GM12892 (cell line): ENCODE results near the gene TLX2.

Experiments
- DNase-seq: peaks from one replicate; pipeline ENCODE4 v3.0.0; 2011; ENCODE audit not compliant: insufficient read length
- FAIRE-seq: peaks from 2 replicates; lab custom pipeline; 2011; peaks lifted over from hg19 to GRCh38; lab: Jason Lieb, UNC
- POLR2A ChIP-seq: IDR thresholded peaks from 2 replicates; pipeline ENCODE4 v1.6.1; 2011; ENCODE audit warnings: low read depth, low read length, control low read depth
- POLR2AphosphoS5 ChIP-seq: IDR thresholded peaks from 2 replicates; pipeline ENCODE4 v1.6.1; 2011; ENCODE audit warnings: low read depth, low read length, control low read depth
- TAF1 ChIP-seq: IDR thresholded peaks from 2 replicates; pipeline ENCODE4 v1.6.1; 2011; ENCODE audit warnings: low read depth, mild to moderate bottlenecking, control low read depth, low read length, borderline replicate concordance

Gene TLX2

GRCh38 chr2:74566076-74566753, 52.0 kb downstream of the TLX2 start:
- FAIRE-seq: no peak

GRCh38 chr2:74566754-74567085, 52.5 kb downstream of the TLX2 start:
- TF ChIP-seq TAF1: no peak
- no peak for TF ChIP-seq POLR2A
- TF ChIP-seq POLR2AphosphoS5: no peak
- peak; percentile 38 for FAIRE-seq
- no peak for DNase-seq

More at GRCh38 chr2:74566076-74566753, 52.0 kb downstream of the TLX2 start:
- no peak for TF ChIP-seq POLR2A
- TF ChIP-seq POLR2AphosphoS5: no peak
- no peak for TF ChIP-seq TAF1
- DNase-seq: no peak
